CD4-positive, alpha-beta T cell (primary cell): ENCODE measurements around the gene GRIN3A. TPM values are rescaled to one million over a fixed set of nuclear protein-coding genes. Genes with fewer than 3 reads are reported as not detected.

ENCODE experiments used
- ATAC-seq: fragments of 200-7000 bp; cut with Tn5 transposase; one replicate; pipeline ENCODE4 v1.10.0; 2022; ENCODE audit warnings: mild to moderate bottlenecking; ENCODE audit not compliant: poor library complexity
- CTCF ChIA-PET: fragments of 350-600 bp; sonication (Branson Sonifier 250); formaldehyde crosslinking; loops from one replicate; lab custom pipeline; 2021; ENCODE audit warnings: antibody characterized with exemption, inconsistent platforms; lab: Charles Lee
- POLR2A ChIA-PET: fragments of 350-600 bp; sonication (Branson Sonifier 250); formaldehyde crosslinking; loops from one replicate; lab custom pipeline; 2021; ENCODE audit warnings: antibody characterized with exemption, inconsistent platforms; lab: Charles Lee
- DNase-seq, 14 experiments: peaks; one replicate each; pipeline ENCODE4 v3.0.0-alpha.2; 2013 to 2020; ENCODE audit warnings: mixed read lengths in 2 of 14
- H3K27ac ChIP-seq, 2 donors: one replicate each; pipeline versions ENCODE4 v1.5.1 to v1.7.0; 2013; ENCODE audit warnings: low read length in 2 of 2, low read depth in 1 of 2, mild to moderate bottlenecking in 1 of 2
- H3K27me3 ChIP-seq, 2 experiments: 1 replicate in 1 of 2; 2 replicates in 1 of 2; pipeline versions ENCODE4 v1.6.1 to v1.7.0; 2013; ENCODE audit warnings: low read length in 2 of 2, control low read depth in 1 of 2, mild to moderate bottlenecking in 1 of 2, moderate library complexity in 1 of 2; ENCODE audit not compliant: insufficient read depth in 2 of 2, control insufficient read depth in 1 of 2
- H3K36me3 ChIP-seq: one replicate; pipeline ENCODE4 v1.6.1; 2013; ENCODE audit warnings: low read length, control low read depth; ENCODE audit not compliant: insufficient read depth
- H3K4me1 ChIP-seq: one replicate; pipeline ENCODE4 v1.6.1; 2013; ENCODE audit warnings: low read length, control low read depth; ENCODE audit not compliant: insufficient read depth
- H3K4me3 ChIP-seq: one replicate; pipeline ENCODE4 v1.5.1; 2013; ENCODE audit warnings: mild to moderate bottlenecking, low read length, moderate library complexity
- H3K9me3 ChIP-seq, 2 experiments: 1 replicate in 1 of 2; 2 replicates in 1 of 2; pipeline versions ENCODE4 v1.6.1 to v1.7.0; 2013; ENCODE audit warnings: low read length in 2 of 2, mild to moderate bottlenecking in 2 of 2, control low read depth in 1 of 2, moderate library complexity in 1 of 2; ENCODE audit not compliant: control insufficient read depth in 1 of 2, insufficient read depth in 1 of 2
- H3K27ac Mint-ChIP-seq: one replicate; pipeline ENCODE4 v1.8.0; 2020; ENCODE audit warnings: mixed read lengths
- H3K27me3 Mint-ChIP-seq: one replicate; pipeline ENCODE4 v1.8.0; 2021; ENCODE audit warnings: mixed read lengths
- H3K36me3 Mint-ChIP-seq: one replicate; pipeline ENCODE4 v1.8.0; 2021; ENCODE audit warnings: low read depth, mixed read lengths
- H3K4me1 Mint-ChIP-seq: one replicate; pipeline ENCODE4 v1.8.0; 2021; ENCODE audit warnings: low read depth, mixed read lengths
- H3K4me3 Mint-ChIP-seq: one replicate; pipeline ENCODE4 v1.8.0; 2020; ENCODE audit warnings: mild to moderate bottlenecking, mixed read lengths
- H3K9me3 Mint-ChIP-seq: one replicate; pipeline ENCODE4 v1.8.0; 2020; ENCODE audit warnings: mixed read lengths
- intact Hi-C, 2 experiments: fragments of 100-400 bp; cut with DNase I in 1 of 2; cut with micrococcal nuclease in 1 of 2; formaldehyde crosslinking; loops; one replicate each; pipeline versions ENCODE4 v1.15.1 to v1.9.0; 2023 to 2025; cut with DNase I, micrococcal nuclease
- total RNA-seq, 174 experiments: library from RNA in 2 of 174; stranded (reverse) in 2 of 174; gene quantifications; one replicate each; pipeline ENCODE4 v1.2.3 and lab custom pipeline; 2021 to 2026
- TF ChIP-seq, protein P1 (sequence below): fragments of 200-600 bp; IDR thresholded peaks from one replicate; pipeline ENCODE4 v1.8.0; 2022; ENCODE audit warnings: antibody characterized with exemption, mild to moderate bottlenecking

The GRIN3A gene
- total RNA-seq, 2 experiments from 2014 or later, result 0.03 TPM; not detected in 1

DNA sequence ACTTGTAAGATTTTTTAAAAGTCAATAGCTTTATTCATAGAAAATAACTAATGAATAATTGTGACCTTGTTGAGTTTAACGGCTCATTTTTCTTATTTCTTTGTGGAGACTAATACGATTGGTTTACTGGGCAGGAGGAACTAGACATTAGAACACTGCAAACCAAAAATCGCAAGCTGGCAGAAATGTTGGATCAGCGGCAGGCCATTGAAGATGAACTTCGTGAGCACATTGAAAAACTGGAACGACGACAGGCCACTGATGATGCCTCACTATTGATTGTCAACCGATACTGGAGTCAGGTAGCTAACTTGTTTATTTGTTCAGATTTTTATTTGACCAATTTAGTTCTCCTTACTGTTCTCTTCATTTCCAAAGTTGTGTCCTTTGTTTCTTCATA, 198.4 kb downstream of the GRIN3A start:
- no peak overlapping the region for H3K27ac Mint-ChIP-seq
- H3K27me3 Mint-ChIP-seq, result no peaks in the 10 kb centered on the region
- H3K9me3 ChIP-seq, result no peaks in the 10 kb centered on the region
- H3K36me3 Mint-ChIP-seq, result peaks cover 31% of the 10 kb centered on the region
- no peak for DNase-seq
- no peak overlapping the region for H3K4me3 ChIP-seq
- H3K9me3 Mint-ChIP-seq, result no peaks in the 10 kb centered on the region
- TF ChIP-seq, protein P1, sequence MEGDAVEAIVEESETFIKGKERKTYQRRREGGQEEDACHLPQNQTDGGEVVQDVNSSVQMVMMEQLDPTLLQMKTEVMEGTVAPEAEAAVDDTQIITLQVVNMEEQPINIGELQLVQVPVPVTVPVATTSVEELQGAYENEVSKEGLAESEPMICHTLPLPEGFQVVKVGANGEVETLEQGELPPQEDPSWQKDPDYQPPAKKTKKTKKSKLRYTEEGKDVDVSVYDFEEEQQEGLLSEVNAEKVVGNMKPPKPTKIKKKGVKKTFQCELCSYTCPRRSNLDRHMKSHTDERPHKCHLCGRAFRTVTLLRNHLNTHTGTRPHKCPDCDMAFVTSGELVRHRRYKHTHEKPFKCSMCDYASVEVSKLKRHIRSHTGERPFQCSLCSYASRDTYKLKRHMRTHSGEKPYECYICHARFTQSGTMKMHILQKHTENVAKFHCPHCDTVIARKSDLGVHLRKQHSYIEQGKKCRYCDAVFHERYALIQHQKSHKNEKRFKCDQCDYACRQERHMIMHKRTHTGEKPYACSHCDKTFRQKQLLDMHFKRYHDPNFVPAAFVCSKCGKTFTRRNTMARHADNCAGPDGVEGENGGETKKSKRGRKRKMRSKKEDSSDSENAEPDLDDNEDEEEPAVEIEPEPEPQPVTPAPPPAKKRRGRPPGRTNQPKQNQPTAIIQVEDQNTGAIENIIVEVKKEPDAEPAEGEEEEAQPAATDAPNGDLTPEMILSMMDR, result no peak
- no peak overlapping the region for H3K27ac ChIP-seq
- H3K4me1 ChIP-seq, result peaks cover 5% of the 10 kb centered on the region
- ChIA-PET POLR2A (interaction anchor here (1.2 kb wide), 1 partner anchor 142 kb away, joined by 3 read pairs; the partner anchor contains the start of genes MRPL50 and ZNF189), CTCF (interaction anchor here (1.1 kb wide), 1 partner anchor 81 kb away, joined by 3 read pairs; no protein-coding TSS in a partner anchor)
- no peaks in the 10 kb centered on the region for H3K4me1 Mint-ChIP-seq
- H3K4me3 Mint-ChIP-seq, result no peak overlapping the region
- intact Hi-C loops, result no loop called here
- no peak for ATAC-seq
- no peaks in the 10 kb centered on the region for H3K27me3 ChIP-seq
- H3K36me3 ChIP-seq, result peaks cover 85% of the 10 kb centered on the region

GRCh38 chr9:101536938-101537337, 201.5 kb downstream of the GRIN3A start:
- POLR2A ChIA-PET, result interaction anchor here (1.0 kb wide), 1 partner anchor 33 kb away, joined by 3 read pairs; no protein-coding TSS in a partner anchor
- intact Hi-C loops, result loop anchor here in 1 of 2 experiments (10.0 kb wide), 2 partner anchors 1442 to 1712 kb away; partner anchors contain the start of genes ERP44, INVS and NR4A3
- Histone ChIP-seq H3K9me3 (no peaks in the 10 kb centered on the region), H3K36me3 (peaks cover 58% of the 10 kb centered on the region), H3K4me1 (peaks cover 16% of the 10 kb centered on the region), H3K4me3 (no peak overlapping the region), H3K27me3 (no peaks in the 10 kb centered on the region), H3K27ac (no peak overlapping the region)
- CTCF ChIA-PET, result no interaction called here
- TF ChIP-seq, protein P1, result no peak
- Mint-ChIP-seq H3K36me3 (peaks cover 12% of the 10 kb centered on the region), H3K9me3 (no peaks in the 10 kb centered on the region), H3K4me1 (peaks cover 16% of the 10 kb centered on the region), H3K27me3 (no peaks in the 10 kb centered on the region), H3K4me3 (no peak overlapping the region), H3K27ac (no peak overlapping the region)
- DNase-seq (peak in 6 of 14 experiments; percentile 2 to 33 (median 10)), ATAC-seq (no peak)

DNA sequence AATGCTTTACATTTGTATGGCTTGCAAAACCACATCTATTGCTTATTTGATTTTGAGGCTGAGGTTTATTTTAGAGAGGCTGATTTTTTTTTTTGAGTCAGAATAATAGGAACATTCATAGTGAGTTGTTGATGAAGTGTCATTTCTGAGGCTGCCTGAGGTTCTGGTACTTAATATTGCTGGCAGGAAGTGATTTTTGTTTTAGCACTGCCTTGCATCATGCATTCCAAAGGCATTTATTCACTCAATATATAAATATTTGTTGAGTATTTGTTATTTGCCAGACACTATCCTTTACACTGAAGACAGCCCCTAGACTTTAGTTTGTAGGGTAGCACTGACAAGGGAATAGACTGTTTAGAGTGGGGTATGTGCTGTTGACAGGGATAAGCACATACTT, 202.1 kb downstream of the GRIN3A start:
- ChIA-PET CTCF (no interaction called here), POLR2A (interaction anchor here (0.7 to 1.5 kb wide), 3 partner anchors 34 to 155 kb away, joined by 3 to 5 read pairs (median 3); no protein-coding TSS in a partner anchor)
- Mint-ChIP-seq H3K27me3 (no peaks in the 10 kb centered on the region), H3K36me3 (peaks cover 10% of the 10 kb centered on the region), H3K4me1 (peaks cover 16% of the 10 kb centered on the region), H3K27ac (no peak overlapping the region), H3K9me3 (no peaks in the 10 kb centered on the region), H3K4me3 (peak overlapping the region; percentile 58)
- no peaks in the 10 kb centered on the region for H3K9me3 ChIP-seq
- H3K4me3 ChIP-seq, result no peak overlapping the region
- ATAC-seq (no peak), DNase-seq (no peak)
- no peak overlapping the region for H3K27ac ChIP-seq
- H3K27me3 ChIP-seq, result no peaks in the 10 kb centered on the region
- peaks cover 16% of the 10 kb centered on the region for H3K4me1 ChIP-seq
- H3K36me3 ChIP-seq, result peaks cover 55% of the 10 kb centered on the region
- intact Hi-C loops, result loop anchor here in 1 of 2 experiments (10.0 kb wide), 2 partner anchors 1442 to 1712 kb away; partner anchors contain the start of genes ERP44, INVS and NR4A3
- TF ChIP-seq, protein P1, result no peak
